SJCRH30 (cell line): ENCODE results near the gene KATNBL1. TPM values are rescaled to one million over a fixed set of nuclear protein-coding genes. Genes with fewer than 3 reads are reported as not detected.

Experiments
- DNase-seq, 2 experiments: peaks; one replicate each; pipeline ENCODE4 v3.0.0-alpha.2; 2015 to 2020
- H3K27ac ChIP-seq: fragments of 250-450 bp; sonication (Bioruptor Pico); 2 replicates; pipeline ENCODE4 v1.5.1; 2020; ENCODE audit warnings: mild to moderate bottlenecking, moderate library complexity
- H3K27me3 ChIP-seq: fragments of 250-450 bp; sonication (Bioruptor Pico); 2 replicates; pipeline ENCODE4 v1.5.1; 2020; ENCODE audit warnings: mild to moderate bottlenecking, moderate library complexity
- H3K36me3 ChIP-seq: fragments of 250-450 bp; sonication (Bioruptor Pico); 2 replicates; pipeline ENCODE4 v1.5.1; 2020; ENCODE audit warnings: mild to moderate bottlenecking, moderate library complexity
- H3K4me1 ChIP-seq: fragments of 250-450 bp; sonication (Bioruptor Pico); 2 replicates; pipeline ENCODE4 v1.5.1; 2020; ENCODE audit warnings: mild to moderate bottlenecking, moderate library complexity
- H3K4me3 ChIP-seq: fragments of 250-450 bp; sonication (Bioruptor Pico); 2 replicates; pipeline ENCODE4 v1.5.1; 2020; ENCODE audit warnings: mild to moderate bottlenecking, moderate library complexity
- H3K9me3 ChIP-seq: fragments of 250-450 bp; sonication (Bioruptor Pico); replicated peaks from 2 replicates; pipeline ENCODE4 v1.5.1; 2020; ENCODE audit warnings: mild to moderate bottlenecking, moderate library complexity
- total RNA-seq: library from RNA; depleted of rRNA; stranded (reverse); fragments of >200 nt; shearing (Covaris generic); gene quantifications from 2 replicates; pipeline ENCODE4 v1.2.3, GENCODE V29; 2014; rRNA removed

KATNBL1 gene
- total RNA-seq, 1 experiment from 2014 or later, result 35.5 TPM

DNA sequence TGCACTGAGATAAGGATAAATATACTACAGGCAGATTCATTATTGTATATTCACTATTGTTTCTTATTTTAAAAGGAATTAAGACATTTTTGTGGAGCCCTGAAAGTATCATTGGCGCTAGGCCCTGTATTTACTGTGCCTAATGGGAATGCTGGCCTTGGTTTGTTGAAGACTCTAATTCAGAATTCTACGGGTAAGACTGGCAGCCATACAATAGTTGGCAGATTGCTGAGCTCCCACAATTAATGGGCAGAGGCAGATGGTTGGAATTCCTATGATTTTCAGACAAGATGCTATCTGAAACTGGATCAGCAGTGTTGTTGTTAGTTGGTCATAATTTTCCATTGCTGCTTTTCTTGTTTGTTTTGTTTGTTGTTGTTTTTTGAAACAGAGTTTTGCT, 93.3 kb downstream of the KATNBL1 start:
- peak; percentile 17 to 31 for DNase-seq
- H3K27ac ChIP-seq, result no peak overlapping the region
- no peaks in the 10 kb centered on the region for H3K27me3 ChIP-seq
- H3K9me3 ChIP-seq, result no peaks in the 10 kb centered on the region
- no peaks in the 10 kb centered on the region for H3K36me3 ChIP-seq
- H3K4me3 ChIP-seq, result no peak overlapping the region
- H3K4me1 ChIP-seq, result peaks cover 2% of the 10 kb centered on the region

DNA sequence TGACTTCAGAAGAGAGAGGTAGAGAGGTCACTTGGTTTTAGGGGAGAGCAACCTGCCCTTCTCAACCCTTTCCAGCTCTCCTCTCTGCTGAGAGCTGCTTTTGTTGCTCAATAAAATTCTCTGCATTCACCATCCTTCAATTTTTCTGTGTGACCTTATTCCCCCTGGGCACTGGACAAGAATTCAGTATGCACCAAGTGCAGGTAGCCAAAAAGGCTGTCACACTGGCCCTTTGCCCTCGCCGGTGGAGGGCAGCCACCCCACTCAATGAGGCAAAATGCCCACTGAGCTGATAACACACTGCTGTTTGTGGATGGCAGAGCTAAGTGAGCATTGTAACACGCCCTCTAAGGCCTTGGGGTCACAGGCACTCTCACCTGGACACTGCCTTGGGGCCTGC, 95.2 kb downstream of the KATNBL1 start:
- Histone ChIP-seq H3K36me3 (no peaks in the 10 kb centered on the region), H3K4me3 (no peak overlapping the region), H3K27me3 (no peaks in the 10 kb centered on the region), H3K4me1 (peaks cover 2% of the 10 kb centered on the region), H3K9me3 (no peaks in the 10 kb centered on the region), H3K27ac (no peak overlapping the region)
- DNase-seq, result no peak

DNA sequence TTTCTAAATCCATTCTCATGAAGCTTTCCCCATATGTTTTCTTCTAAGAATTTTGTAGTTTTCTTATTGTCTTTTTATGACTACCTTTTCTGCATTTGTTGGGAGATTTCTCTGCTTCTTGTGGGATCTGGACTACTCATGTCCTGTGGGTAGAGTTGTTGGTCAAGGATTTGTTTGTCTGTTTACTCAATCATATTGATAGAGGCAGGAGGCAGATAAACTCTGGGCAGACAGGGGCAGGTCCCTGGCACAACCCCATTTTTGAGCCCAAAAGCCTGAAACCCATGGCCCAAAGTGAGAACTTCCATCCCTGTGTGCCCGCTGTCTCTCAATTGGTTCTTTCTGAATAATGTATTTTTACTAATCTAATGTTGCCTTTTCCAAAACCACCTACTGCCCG, 95.7 kb downstream of the KATNBL1 start:
- H3K4me3 ChIP-seq, result no peak overlapping the region
- H3K27me3 ChIP-seq, result no peaks in the 10 kb centered on the region
- no peaks in the 10 kb centered on the region for H3K36me3 ChIP-seq
- H3K4me1 ChIP-seq, result peaks cover 2% of the 10 kb centered on the region
- H3K9me3 ChIP-seq, result no peaks in the 10 kb centered on the region
- no peak overlapping the region for H3K27ac ChIP-seq
- no peak for DNase-seq

DNA sequence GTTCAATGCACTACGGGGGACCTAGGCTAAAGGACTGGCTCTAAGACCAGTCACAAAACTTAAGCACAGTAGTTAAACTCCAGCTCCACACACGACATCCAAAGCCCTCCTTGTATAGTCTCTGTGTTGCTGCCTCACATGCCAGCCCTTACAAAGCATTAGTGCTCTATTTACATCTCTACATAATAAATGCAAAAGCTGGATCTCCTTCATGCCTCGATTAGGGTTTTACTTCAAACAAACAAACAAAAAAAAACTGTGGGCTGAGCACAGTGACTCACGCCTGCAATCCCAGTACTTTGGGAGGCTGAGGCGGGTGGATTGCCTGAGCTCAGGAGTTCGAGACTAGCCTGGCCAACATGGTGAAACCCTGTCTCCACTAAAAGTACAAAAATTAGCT, 98.4 kb downstream of the KATNBL1 start:
- no peak overlapping the region for H3K27ac ChIP-seq
- no peaks in the 10 kb centered on the region for H3K27me3 ChIP-seq
- no peak overlapping the region for H3K4me3 ChIP-seq
- H3K4me1 ChIP-seq, result peaks cover 2% of the 10 kb centered on the region; the same call in 1 of the 2 replicates
- no peak for DNase-seq
- no peaks in the 10 kb centered on the region for H3K9me3 ChIP-seq
- no peaks in the 10 kb centered on the region for H3K36me3 ChIP-seq

DNA sequence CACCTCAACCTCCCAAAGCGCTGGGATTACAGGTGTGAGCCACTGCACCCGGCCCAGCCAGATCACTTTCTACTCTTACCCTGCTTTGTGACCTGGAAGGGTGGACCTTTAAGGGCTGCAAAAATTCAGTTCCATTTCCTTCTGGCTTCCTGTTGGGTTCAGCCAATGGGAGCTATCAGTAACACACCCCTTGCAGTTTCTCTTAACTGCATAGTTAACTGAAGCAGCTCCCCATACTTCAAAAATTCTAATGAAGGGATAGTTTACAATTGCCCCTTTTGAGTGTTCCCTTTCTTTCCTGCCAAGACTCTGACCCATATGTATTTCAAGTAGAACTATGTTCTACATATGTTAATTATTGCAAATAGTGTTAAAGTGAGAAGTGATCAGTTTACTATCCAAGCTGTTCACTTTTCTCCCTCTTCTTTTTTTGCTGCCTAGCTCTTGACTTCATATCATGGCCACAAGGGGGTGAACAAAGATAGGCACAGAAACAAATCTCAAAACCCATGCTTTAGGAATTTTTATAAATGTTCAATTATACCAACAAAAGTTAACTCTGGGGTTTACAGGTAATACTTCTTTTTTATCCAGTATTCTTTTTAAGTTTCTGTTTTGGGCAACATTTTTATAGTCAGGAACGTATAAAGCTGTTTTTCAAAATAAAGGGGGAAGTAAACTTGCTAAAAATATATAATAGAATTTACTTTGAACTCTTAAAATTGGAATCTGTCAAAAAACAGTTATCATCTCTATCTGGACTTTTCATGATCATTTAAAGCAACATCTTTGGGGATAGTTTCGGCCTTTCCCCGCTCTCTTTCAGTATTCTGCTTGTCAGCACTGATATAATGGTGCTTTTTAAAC, 99.9 kb downstream of the KATNBL1 start:
- H3K27me3 ChIP-seq, result no peaks in the 10 kb centered on the region
- no peak overlapping the region for H3K27ac ChIP-seq
- peak in 1 of 2 experiments; percentile 57 for DNase-seq
- no peaks in the 10 kb centered on the region for H3K4me1 ChIP-seq
- no peaks in the 10 kb centered on the region for H3K36me3 ChIP-seq
- H3K4me3 ChIP-seq, result no peak overlapping the region
- H3K9me3 ChIP-seq, result no peaks in the 10 kb centered on the region

DNA sequence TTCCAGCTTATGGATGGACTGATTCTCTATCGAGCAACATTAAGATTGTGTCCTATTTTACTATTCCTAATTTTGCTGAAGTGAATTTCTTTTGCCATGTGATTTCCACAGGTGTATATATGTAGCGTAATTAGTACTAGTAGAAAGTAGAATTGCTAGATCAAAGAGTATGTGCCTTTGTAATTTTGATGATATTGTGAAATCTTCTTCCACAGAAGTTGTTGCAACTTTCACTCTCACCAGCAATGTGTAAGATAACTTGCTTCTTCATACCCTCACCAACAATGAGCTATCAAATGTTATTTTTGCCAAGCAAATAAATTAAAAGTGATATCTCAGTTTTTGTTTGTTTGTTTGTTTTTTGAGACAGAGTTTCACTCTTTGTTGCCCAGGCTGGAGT, 102.6 kb downstream of the KATNBL1 start:
- Histone ChIP-seq H3K9me3 (no peaks in the 10 kb centered on the region), H3K4me3 (no peak overlapping the region), H3K4me1 (0 out of 2 replicates have a peak, but pooled peaks cover 5% of the 10 kb centered on the region), H3K36me3 (no peaks in the 10 kb centered on the region), H3K27ac (no peak overlapping the region), H3K27me3 (no peaks in the 10 kb centered on the region)
- no peak for DNase-seq

DNA sequence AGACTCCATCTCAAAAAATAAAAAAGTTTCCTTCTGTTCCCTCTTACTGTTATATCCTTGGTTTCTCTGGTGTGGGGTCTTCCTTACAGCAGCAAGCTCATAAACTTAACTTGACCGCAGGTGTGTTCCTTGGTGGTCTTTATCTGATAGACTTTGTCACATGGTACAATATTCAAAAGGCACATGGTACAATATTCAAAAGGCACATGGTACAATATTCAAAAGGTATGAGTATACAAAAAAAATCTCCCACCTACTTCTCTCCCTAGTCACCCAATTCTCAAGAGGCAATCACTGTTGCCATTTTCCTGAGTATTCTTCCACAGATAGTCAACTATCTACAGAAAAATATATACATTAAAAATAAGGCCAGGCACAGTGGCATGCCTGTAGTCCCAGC, 103.5 kb downstream of the KATNBL1 start:
- H3K36me3 ChIP-seq, result no peaks in the 10 kb centered on the region
- DNase-seq, result no peak
- no peak overlapping the region for H3K27ac ChIP-seq
- H3K9me3 ChIP-seq, result no peaks in the 10 kb centered on the region
- no peaks in the 10 kb centered on the region for H3K27me3 ChIP-seq
- no peak overlapping the region for H3K4me3 ChIP-seq
- 0 out of 2 replicates have a peak, but pooled peaks cover 5% of the 10 kb centered on the region for H3K4me1 ChIP-seq

DNA sequence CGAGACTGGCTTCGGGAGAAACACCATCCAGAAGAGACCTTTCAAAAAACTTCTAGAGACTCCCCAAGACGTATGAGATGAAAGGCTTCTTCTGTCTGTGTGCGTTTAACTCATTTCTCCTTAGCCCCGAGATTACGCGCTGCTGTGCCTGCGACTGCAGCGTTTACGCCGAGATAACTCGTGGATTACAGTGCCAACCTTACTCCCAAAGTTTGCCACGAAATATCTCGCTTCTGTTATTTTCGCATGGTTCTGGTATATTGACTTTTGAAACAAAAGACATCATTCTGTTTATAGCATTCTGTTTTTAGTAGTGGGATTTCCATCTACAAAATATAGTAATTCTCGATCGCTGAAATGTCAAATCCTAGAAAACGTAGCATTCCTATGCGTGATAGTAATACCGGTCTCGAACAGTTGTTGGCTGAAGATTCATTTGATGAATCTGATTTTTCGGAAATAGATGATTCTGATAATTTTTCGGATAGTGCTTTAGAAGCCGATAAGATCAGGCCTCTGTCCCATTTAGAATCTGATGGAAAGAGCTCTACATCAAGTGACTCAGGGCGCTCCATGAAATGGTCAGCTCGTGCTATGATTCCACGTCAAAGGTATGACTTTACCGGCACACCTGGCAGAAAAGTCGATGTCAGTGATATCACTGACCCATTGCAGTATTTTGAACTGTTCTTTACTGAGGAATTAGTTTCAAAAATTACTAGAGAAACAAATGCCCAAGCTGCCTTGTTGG, 107.5 kb downstream of the KATNBL1 start:
- DNase-seq, result no peak
- Histone ChIP-seq H3K27ac (peak overlapping the region; percentile 72), H3K9me3 (no peaks in the 10 kb centered on the region)

DNA sequence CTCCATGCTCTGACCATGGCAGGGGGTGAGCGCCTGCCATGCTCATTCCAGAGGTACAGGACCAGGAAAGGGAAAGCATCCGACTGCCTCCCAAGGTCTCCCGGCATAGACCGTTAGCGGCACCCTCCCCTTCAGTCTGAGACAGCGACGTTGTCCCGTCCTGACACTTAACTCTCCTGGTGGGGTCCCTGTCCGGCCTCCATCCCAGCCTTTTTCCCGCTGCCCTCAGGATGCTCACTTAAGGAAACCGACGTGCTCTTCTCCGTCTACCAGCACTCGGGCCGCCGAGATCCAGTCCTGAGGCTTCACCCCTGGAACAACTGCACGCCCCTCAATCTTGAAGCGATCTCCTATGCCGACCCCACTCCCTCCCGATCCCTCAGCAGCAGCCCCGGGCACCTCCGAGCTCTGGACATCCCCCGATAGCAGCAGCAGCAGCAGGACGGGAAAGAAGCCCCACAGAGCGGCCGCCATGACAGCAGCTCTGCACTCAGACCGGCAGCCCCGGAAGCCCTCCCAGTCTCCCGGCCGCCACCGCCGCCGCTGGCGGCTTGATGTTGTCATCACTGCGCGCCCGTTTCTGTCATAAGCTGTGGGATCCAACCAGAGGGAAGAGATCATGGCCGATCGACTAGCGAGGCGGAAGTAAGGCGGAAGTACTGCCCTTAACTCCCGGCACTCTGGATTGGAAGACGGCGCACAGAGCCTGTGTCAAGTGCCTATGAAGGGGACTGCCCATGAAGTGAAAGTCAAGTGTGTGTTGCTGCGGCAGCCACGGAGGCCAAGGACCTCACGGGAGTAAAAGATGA, 108.3 kb downstream of the KATNBL1 start, which contains the start of the genes EMC7 and PGBD4:
Gene EMC7, minus strand, starts transcription at position 497 of the 809 bp plus-strand sequence. Its CDS starts 23 bp downstream, at position 474.
Gene PGBD4, plus strand, starts transcription at position 718 of the 809 bp plus-strand sequence. CDS start 449 bp downstream, outside the sequence.
- peaks cover 5% of the 10 kb centered on the region; the same call in 1 of the 2 replicates for H3K4me1 ChIP-seq
- DNase-seq, result peak; percentile 98 to 99
- H3K27me3 ChIP-seq, result no peaks in the 10 kb centered on the region
- no peaks in the 10 kb centered on the region for H3K9me3 ChIP-seq
- peak within 1 kb of the TSS; percentile 72 for H3K27ac ChIP-seq
- peak within 1 kb of the TSS; percentile 95 for H3K4me3 ChIP-seq
- 0 out of 2 replicates have a peak, but pooled peaks cover 5% of the 10 kb centered on the region for H3K36me3 ChIP-seq

More for the DNA sequence above, 107.5 kb downstream of the KATNBL1 start:
- Histone ChIP-seq H3K27me3 (no peaks in the 10 kb centered on the region), H3K4me1 (peaks cover 5% of the 10 kb centered on the region; the same call in 1 of the 2 replicates), H3K36me3 (0 out of 2 replicates have a peak, but pooled peaks cover 5% of the 10 kb centered on the region), H3K4me3 (peak overlapping the region; percentile 95)

DNA sequence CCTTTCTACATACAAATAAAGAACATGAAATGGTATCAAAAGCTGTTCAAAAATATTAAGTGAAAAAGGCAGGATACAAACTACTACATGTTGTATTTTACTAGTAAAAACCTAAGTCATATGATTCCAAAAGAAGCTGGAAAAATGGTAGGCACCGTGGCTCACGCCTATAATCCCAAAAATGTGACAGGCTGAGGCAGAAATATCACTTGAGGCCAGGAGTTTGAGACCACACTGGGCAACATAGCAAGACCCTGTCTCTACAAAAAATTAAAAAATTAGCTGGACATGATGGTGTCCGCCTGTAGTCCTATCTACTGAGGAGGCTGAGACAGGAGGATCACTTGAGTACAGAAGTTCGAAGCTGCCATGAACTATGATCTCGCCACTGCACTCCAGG, 110.0 kb downstream of the KATNBL1 start:
- Histone ChIP-seq H3K36me3 (peaks cover 13% of the 10 kb centered on the region), H3K9me3 (no peaks in the 10 kb centered on the region), H3K27me3 (no peaks in the 10 kb centered on the region), H3K4me3 (no peak overlapping the region), H3K4me1 (peaks cover 5% of the 10 kb centered on the region; the same call in 1 of the 2 replicates), H3K27ac (no peak overlapping the region)
- no peak for DNase-seq

Other genes with a start within 250 kb of the KATNBL1 start
- not detected in 2 replicates for gene CHRM5, start 241.6 kb downstream of the KATNBL1 start, total RNA-seq
- 16.8 and 18.2 TPM in 2 replicates for gene AVEN, start 170.9 kb downstream of the KATNBL1 start, total RNA-seq
- gene EMC7, start 108.2 kb downstream of the KATNBL1 start, total RNA-seq, result 32.5 and 33.4 TPM in 2 replicates
- gene PGBD4, start 108.0 kb downstream of the KATNBL1 start, total RNA-seq, result 1.9 and 2.5 TPM in 2 replicates
- 131 and 134 TPM in 2 replicates for gene EMC4, start 14.9 kb upstream of the KATNBL1 start, total RNA-seq
- 9.3 and 10.7 TPM in 2 replicates for gene SLC12A6, start 127.7 kb upstream of the KATNBL1 start, total RNA-seq
- 257 and 288 TPM in 2 replicates for gene NOP10, start 133.0 kb upstream of the KATNBL1 start, total RNA-seq
- 0.04 TPM in 1 of 2 replicates, not detected in the other for gene NUTM1, start 133.2 kb upstream of the KATNBL1 start, total RNA-seq
- gene LPCAT4, start 157.1 kb upstream of the KATNBL1 start, total RNA-seq, result 18.3 and 30.7 TPM in 2 replicates
- 13.5 and 22.2 TPM in 2 replicates for gene GOLGA8A, start 227.7 kb upstream of the KATNBL1 start, total RNA-seq